ENCODE results near the gene SLC26A9. TPM values are rescaled to one million over a fixed set of nuclear protein-coding genes. Genes with fewer than 3 reads are reported as not detected.
"Not testable (repeated sequence)": the region's sequence is repeated elsewhere in the genome, so short reads cannot be mapped to it uniquely, and the experiment has no call there.

The SLC26A9 gene
- total and polyA plus RNA-seq, 2 donors (not counting 3 experiments of a cell fraction or from before 2014, with no cell fraction given) = 0.10 to 0.20 TPM

GRCh38 chr1:205896351-205896750, 46.9 kb downstream of the SLC26A9 start:
- no peak overlapping the region for H3K4me3 ChIP-seq (replicated peaks in 1 of 3; ENCODE audit: insufficient read depth in 1 of 3, low read depth in 1 of 3, low read length in 3 of 3)
- no peaks in the 10 kb centered on the region for H3K4me1 ChIP-seq (ENCODE audit: control insufficient read depth, extremely low read depth, insufficient read depth, low read length)
- no peak overlapping the region for H3K4me2 ChIP-seq (ENCODE audit: insufficient read depth, low read length)
- TF ChIP-seq EZH2 (IDR thresholded peaks at IDR 0.05; ENCODE audit: borderline replicate concordance, low read depth, low read length, severe bottlenecking) (no peak), JUN (IDR thresholded peaks at IDR 0.05; ENCODE audit: borderline replicate concordance, insufficient read depth, insufficient read length, low read depth) (no peak), GATA2 (IDR thresholded peaks at IDR 0.05; ENCODE audit: insufficient read depth, insufficient read length, low read depth, low read length) (no peak), FOS (IDR thresholded peaks at IDR 0.05; ENCODE audit: borderline replicate concordance, insufficient read depth, low read length) (no peak)
- no TSS peak for BruUV-seq (replicated peaks)
- H3K9me1 ChIP-seq (replicated peaks; ENCODE audit: control insufficient read depth, extremely low read depth, insufficient read depth, low read length) = no peaks in the 10 kb centered on the region
- H4K20me1 ChIP-seq (replicated peaks; ENCODE audit: control insufficient read depth, extremely low read depth, insufficient read depth, low read length) = no peaks in the 10 kb centered on the region
- FAIRE-seq (no peak), DNase-seq (ENCODE audit: low read depth, low spot score) (no peak)
- H2AFZ ChIP-seq (ENCODE audit: low read depth, low read length) = no peak overlapping the region
- POLR2A ChIA-PET = no interaction called here
- dilution Hi-C loops (cut with MboI; ENCODE audit: extremely low pct_ligation_motif_present, low sequenced_read_pairs) = no loop called here
- no peak overlapping the region for H3K27ac ChIP-seq (ENCODE audit: insufficient read depth, low read depth, low read length)
- H3K27me3 ChIP-seq (ENCODE audit: control insufficient read depth in 2 of 2, insufficient read depth in 2 of 2, low read length in 2 of 2) = peaks cover 0 to 6% of the 10 kb centered on the region in 2 experiments
- no peaks in the 10 kb centered on the region for H3K36me3 ChIP-seq (ENCODE audit: control insufficient read depth in 2 of 2, extremely low read depth in 1 of 2, insufficient read depth in 2 of 2, low read length in 2 of 2)
- no peaks in the 10 kb centered on the region for H3K79me2 ChIP-seq (ENCODE audit: control insufficient read depth, insufficient read depth, low read length)
- intact Hi-C loops (cut with micrococcal nuclease) = no loop called here
- CTCF ChIA-PET = interaction anchor here (1.1 kb wide), 1 partner anchor 48 kb away, joined by 4 read pairs; no protein-coding TSS in a partner anchor
- no peaks in the 10 kb centered on the region for H3K9me3 ChIP-seq (replicated peaks; ENCODE audit: control insufficient read depth, insufficient read depth, low read length)
- H3K9ac ChIP-seq (replicated peaks; ENCODE audit: extremely low read depth, insufficient read depth, low read length) = no peak overlapping the region

GRCh38 chr1:205894119-205894518, 49.1 kb downstream of the SLC26A9 start:
- dilution Hi-C loops (cut with MboI; ENCODE audit: extremely low pct_ligation_motif_present, low sequenced_read_pairs); FAIRE-seq; H2AFZ ChIP-seq (ENCODE audit: low read depth, low read length); H3K9me3 ChIP-seq (replicated peaks; ENCODE audit: control insufficient read depth, insufficient read depth, low read length); H3K9me1 ChIP-seq (replicated peaks; ENCODE audit: control insufficient read depth, extremely low read depth, insufficient read depth, low read length); POLR2A ChIA-PET; CTCF ChIA-PET; DNase-seq (ENCODE audit: low read depth, low spot score); H3K36me3 ChIP-seq (ENCODE audit: control insufficient read depth in 2 of 2, extremely low read depth in 1 of 2, insufficient read depth in 2 of 2, low read length in 2 of 2); H3K27me3 ChIP-seq (ENCODE audit: control insufficient read depth in 2 of 2, insufficient read depth in 2 of 2, low read length in 2 of 2); H3K4me2 ChIP-seq (ENCODE audit: insufficient read depth, low read length); H4K20me1 ChIP-seq (replicated peaks; ENCODE audit: control insufficient read depth, extremely low read depth, insufficient read depth, low read length); H3K9ac ChIP-seq (replicated peaks; ENCODE audit: extremely low read depth, insufficient read depth, low read length); H3K4me3 ChIP-seq (replicated peaks in 1 of 3; ENCODE audit: insufficient read depth in 1 of 3, low read depth in 1 of 3, low read length in 3 of 3); H3K79me2 ChIP-seq (ENCODE audit: control insufficient read depth, insufficient read depth, low read length); BruUV-seq (replicated peaks); intact Hi-C loops (cut with micrococcal nuclease); H3K27ac ChIP-seq (ENCODE audit: insufficient read depth, low read depth, low read length): not testable (repeated sequence)
- H3K4me1 ChIP-seq (ENCODE audit: control insufficient read depth, extremely low read depth, insufficient read depth, low read length) = peaks cover 12% of the 10 kb centered on the region

- BruUV-seq (replicated peaks); intact Hi-C loops (cut with micrococcal nuclease); H2AFZ ChIP-seq (ENCODE audit: low read depth, low read length); H3K9me1 ChIP-seq (replicated peaks; ENCODE audit: control insufficient read depth, extremely low read depth, insufficient read depth, low read length); H3K79me2 ChIP-seq (ENCODE audit: control insufficient read depth, insufficient read depth, low read length); H3K4me3 ChIP-seq (replicated peaks in 1 of 3; ENCODE audit: insufficient read depth in 1 of 3, low read depth in 1 of 3, low read length in 3 of 3); H3K9me3 ChIP-seq (replicated peaks; ENCODE audit: control insufficient read depth, insufficient read depth, low read length); FAIRE-seq; H3K9ac ChIP-seq (replicated peaks; ENCODE audit: extremely low read depth, insufficient read depth, low read length); H3K27me3 ChIP-seq (ENCODE audit: control insufficient read depth in 2 of 2, insufficient read depth in 2 of 2, low read length in 2 of 2); H3K36me3 ChIP-seq (ENCODE audit: control insufficient read depth in 2 of 2, extremely low read depth in 1 of 2, insufficient read depth in 2 of 2, low read length in 2 of 2); POLR2A ChIA-PET; dilution Hi-C loops (cut with MboI; ENCODE audit: extremely low pct_ligation_motif_present, low sequenced_read_pairs); H3K27ac ChIP-seq (ENCODE audit: insufficient read depth, low read depth, low read length); H4K20me1 ChIP-seq (replicated peaks; ENCODE audit: control insufficient read depth, extremely low read depth, insufficient read depth, low read length); DNase-seq (ENCODE audit: low read depth, low spot score); H3K4me2 ChIP-seq (ENCODE audit: insufficient read depth, low read length): not testable (repeated sequence)
- CTCF ChIA-PET = interaction anchor here (1.0 to 2.1 kb wide), 6 partner anchors 16 to 233 kb away, joined by 3 to 7 read pairs (median 5); no protein-coding TSS in a partner anchor
- peaks cover 17% of the 10 kb centered on the region for H3K4me1 ChIP-seq (ENCODE audit: control insufficient read depth, extremely low read depth, insufficient read depth, low read length)
Measured at GRCh38 chr1:205892175-205892574, 51.1 kb downstream of the SLC26A9 start.

- H3K9me1 ChIP-seq (replicated peaks; ENCODE audit: control insufficient read depth, extremely low read depth, insufficient read depth, low read length); H4K20me1 ChIP-seq (replicated peaks; ENCODE audit: control insufficient read depth, extremely low read depth, insufficient read depth, low read length); FAIRE-seq; POLR2A ChIA-PET; H3K27me3 ChIP-seq (ENCODE audit: control insufficient read depth in 2 of 2, insufficient read depth in 2 of 2, low read length in 2 of 2); intact Hi-C loops (cut with micrococcal nuclease); BruUV-seq (replicated peaks); H3K9me3 ChIP-seq (replicated peaks; ENCODE audit: control insufficient read depth, insufficient read depth, low read length); H3K9ac ChIP-seq (replicated peaks; ENCODE audit: extremely low read depth, insufficient read depth, low read length); H3K36me3 ChIP-seq (ENCODE audit: control insufficient read depth in 2 of 2, extremely low read depth in 1 of 2, insufficient read depth in 2 of 2, low read length in 2 of 2); H3K79me2 ChIP-seq (ENCODE audit: control insufficient read depth, insufficient read depth, low read length); H3K4me3 ChIP-seq (replicated peaks in 1 of 3; ENCODE audit: insufficient read depth in 1 of 3, low read depth in 1 of 3, low read length in 3 of 3); dilution Hi-C loops (cut with MboI; ENCODE audit: extremely low pct_ligation_motif_present, low sequenced_read_pairs); DNase-seq (ENCODE audit: low read depth, low spot score); H2AFZ ChIP-seq (ENCODE audit: low read depth, low read length); H3K27ac ChIP-seq (ENCODE audit: insufficient read depth, low read depth, low read length); H3K4me2 ChIP-seq (ENCODE audit: insufficient read depth, low read length): not testable (repeated sequence)
- CTCF ChIA-PET = interaction anchor here (1.1 to 2.1 kb wide), 6 partner anchors 16 to 99 kb away, joined by 3 to 7 read pairs (median 5); no protein-coding TSS in a partner anchor
- H3K4me1 ChIP-seq (ENCODE audit: control insufficient read depth, extremely low read depth, insufficient read depth, low read length) = peaks cover 17% of the 10 kb centered on the region
Measured at GRCh38 chr1:205891481-205891880, 51.8 kb downstream of the SLC26A9 start.
